K562 (cell line): ENCODE data around the gene FOXD2. TPM values are rescaled to one million over a fixed set of nuclear protein-coding genes. Genes with fewer than 3 reads are reported as not detected.

Source experiments
- L3MBTL2 ChIP-seq: fragments of 450-650 bp; IDR thresholded peaks from 2 replicates; pipeline ENCODE4 v1.6.1; 2016; ENCODE audit warnings: mild to moderate bottlenecking, moderate library complexity
- NFYB ChIP-seq: IDR thresholded peaks from 2 replicates; pipeline ENCODE4 v1.6.1; 2011; ENCODE audit warnings: mild to moderate bottlenecking, moderate library complexity; ENCODE audit not compliant: insufficient read length; ENCODE audit errors: extremely low read depth
- polyA plus RNA-seq, 8 experiments: library from polyadenylated mRNA; depleted of rRNA in 4 of 8; stranded (reverse) in 5 of 8; unstranded in 3 of 8; fragments of >200 nt; fragmentation: Nextera tagmentation in 2 of 8; fragmentation: Illumina TruSeq in 1 of 8; extraction: Ambion mirVana in 2 of 8; extraction: Trizol in 1 of 8; gene quantifications; 2 replicates each; pipeline versions ENCODE4 v1.2.1 to v1.2.3, GENCODE V29; 2011 to 2014; ENCODE audit warnings: inconsistent platforms in 1 of 8, missing spikeins in 1 of 8
- total RNA-seq, 7 experiments: library from RNA; depleted of rRNA in 6 of 7; stranded (reverse); fragments of >200 nt in 6 of 7; fragmentation: Illumina TruSeq in 2 of 7; extraction: Trizol in 2 of 7; gene quantifications; 2 replicates each; pipeline versions ENCODE4 v1.2.1 to v1.2.3, GENCODE V29; 2011 to 2021; ENCODE audit warnings: low replicate concordance in 1 of 7
- TF ChIP-seq, protein P1 (sequence below), 3 experiments: fragments of 200-800 bp in 1 of 3; fragments of 250-450 bp in 1 of 3; fragments of 450-650 bp in 1 of 3; sonication (Bioruptor Pico) in 1 of 3; sonication (Bioruptor generic) in 1 of 3; formaldehyde crosslinking in 1 of 3; IDR thresholded peaks; 2 replicates each; pipeline versions ENCODE4 v1.6.1 to v1.8.0; 2016 to 2022; ENCODE audit warnings: mild to moderate bottlenecking in 2 of 3, missing genetic modification characterization in 2 of 3, missing compliant biosample characterization in 1 of 3, moderate library complexity in 1 of 3

FOXD2 gene
- total and polyA plus RNA-seq, 9 of the 15 experiments (the other 6 are each of a cell fraction or from before 2014, with no cell fraction given) = 0.06 to 1.2 (median 0.22) TPM

DNA sequence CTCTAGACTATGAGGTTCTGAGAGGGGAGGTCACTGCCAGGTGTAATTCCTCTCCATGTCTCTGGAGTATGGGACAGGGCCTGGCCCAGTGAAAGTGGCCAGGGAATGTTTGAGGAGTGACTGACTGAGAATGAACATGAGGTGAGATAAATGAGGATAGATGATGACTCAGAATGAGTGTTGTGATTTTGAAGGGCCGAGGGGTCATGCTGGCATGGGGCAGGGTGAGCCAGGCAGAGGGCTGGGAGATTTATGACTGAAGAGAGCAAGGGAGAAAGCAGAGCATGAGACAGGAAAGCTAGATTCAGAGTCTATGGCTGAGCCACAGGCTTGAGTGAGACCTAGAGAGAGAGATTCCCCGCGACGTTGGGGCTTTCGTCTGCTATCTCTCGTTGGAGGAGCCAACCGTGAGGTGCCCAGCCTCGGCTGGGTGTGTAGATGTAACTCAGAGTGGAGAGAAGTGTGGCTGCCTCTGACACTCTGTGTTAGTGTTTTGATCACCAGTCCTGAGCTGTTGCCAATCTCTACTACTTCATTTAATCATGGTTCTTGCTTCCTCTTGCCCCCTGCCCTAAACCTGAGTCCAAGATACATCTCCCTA is 50.1 kb downstream of the FOXD2 start (continued):
- TF ChIP-seq NFYB (no peak), L3MBTL2 (no peak)
- TF ChIP-seq, protein P1, sequence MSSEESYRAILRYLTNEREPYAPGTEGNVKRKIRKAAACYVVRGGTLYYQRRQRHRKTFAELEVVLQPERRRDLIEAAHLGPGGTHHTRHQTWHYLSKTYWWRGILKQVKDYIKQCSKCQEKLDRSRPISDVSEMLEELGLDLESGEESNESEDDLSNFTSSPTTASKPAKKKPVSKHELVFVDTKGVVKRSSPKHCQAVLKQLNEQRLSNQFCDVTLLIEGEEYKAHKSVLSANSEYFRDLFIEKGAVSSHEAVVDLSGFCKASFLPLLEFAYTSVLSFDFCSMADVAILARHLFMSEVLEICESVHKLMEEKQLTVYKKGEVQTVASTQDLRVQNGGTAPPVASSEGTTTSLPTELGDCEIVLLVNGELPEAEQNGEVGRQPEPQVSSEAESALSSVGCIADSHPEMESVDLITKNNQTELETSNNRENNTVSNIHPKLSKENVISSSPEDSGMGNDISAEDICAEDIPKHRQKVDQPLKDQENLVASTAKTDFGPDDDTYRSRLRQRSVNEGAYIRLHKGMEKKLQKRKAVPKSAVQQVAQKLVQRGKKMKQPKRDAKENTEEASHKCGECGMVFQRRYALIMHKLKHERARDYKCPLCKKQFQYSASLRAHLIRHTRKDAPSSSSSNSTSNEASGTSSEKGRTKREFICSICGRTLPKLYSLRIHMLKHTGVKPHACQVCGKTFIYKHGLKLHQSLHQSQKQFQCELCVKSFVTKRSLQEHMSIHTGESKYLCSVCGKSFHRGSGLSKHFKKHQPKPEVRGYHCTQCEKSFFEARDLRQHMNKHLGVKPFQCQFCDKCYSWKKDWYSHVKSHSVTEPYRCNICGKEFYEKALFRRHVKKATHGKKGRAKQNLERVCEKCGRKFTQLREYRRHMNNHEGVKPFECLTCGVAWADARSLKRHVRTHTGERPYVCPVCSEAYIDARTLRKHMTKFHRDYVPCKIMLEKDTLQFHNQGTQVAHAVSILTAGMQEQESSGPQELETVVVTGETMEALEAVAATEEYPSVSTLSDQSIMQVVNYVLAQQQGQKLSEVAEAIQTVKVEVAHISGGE (CRISPR knock-in tag; IDR thresholded peaks at IDR 0.05) = no peak

Other genes starting within 250 kb of the FOXD2 start
- gene PDZK1IP1, start 248.0 kb upstream of the FOXD2 start, total RNA-seq (2014; rRNA removed) = 0.33 and 0.59 TPM in 2 replicates
- not detected in 2 replicates for gene PDZK1IP1, start 248.0 kb upstream of the FOXD2 start, total RNA-seq (2014; rRNA removed; fragmentation: Illumina TruSeq; extraction: Trizol)
- not detected in 2 replicates for gene PDZK1IP1, start 248.0 kb upstream of the FOXD2 start, total RNA-seq (2015; rRNA removed; fragmentation: Illumina TruSeq; extraction: Trizol)
- 0.33 and 0.49 TPM in 2 replicates for gene PDZK1IP1, start 248.0 kb upstream of the FOXD2 start, total RNA-seq (2021)
- 0.17 and 0.64 TPM in 2 replicates for gene PDZK1IP1, start 248.0 kb upstream of the FOXD2 start, polyA plus RNA-seq (2011; rRNA removed)
- gene PDZK1IP1, start 248.0 kb upstream of the FOXD2 start, polyA plus RNA-seq (2014; fragmentation: Illumina TruSeq; extraction: Trizol) = 0.32 and 0.68 TPM in 2 replicates
- under 1 TPM; 0.45 to 0.55 TPM for gene PDZK1IP1, start 248.0 kb upstream of the FOXD2 start, polyA plus RNA-seq (2014; fragmentation: Nextera tagmentation; extraction: Ambion mirVana)
- gene PDZK1IP1, start 248.0 kb upstream of the FOXD2 start, polyA plus RNA-seq (2014; rRNA removed) = 0.32 and 0.53 TPM in 2 replicates
- gene TAL1, start 205.8 kb upstream of the FOXD2 start, total RNA-seq (2014; rRNA removed) = 59.7 and 103 TPM in 2 replicates
- gene TAL1, start 205.8 kb upstream of the FOXD2 start, total RNA-seq (2014; rRNA removed; fragmentation: Illumina TruSeq; extraction: Trizol) = 67.6 and 79.8 TPM in 2 replicates
- 63.5 and 68.1 TPM in 2 replicates for gene TAL1, start 205.8 kb upstream of the FOXD2 start, total RNA-seq (2015; rRNA removed; fragmentation: Illumina TruSeq; extraction: Trizol)
- 76.5 and 81.3 TPM in 2 replicates for gene TAL1, start 205.8 kb upstream of the FOXD2 start, total RNA-seq (2021)
- 51.1 and 53.3 TPM in 2 replicates for gene TAL1, start 205.8 kb upstream of the FOXD2 start, polyA plus RNA-seq (2011; rRNA removed)
- gene TAL1, start 205.8 kb upstream of the FOXD2 start, polyA plus RNA-seq (2014; fragmentation: Illumina TruSeq; extraction: Trizol) = 72.3 and 106 TPM in 2 replicates
- 10 to 100 TPM; 18.5 to 22.9 TPM for gene TAL1, start 205.8 kb upstream of the FOXD2 start, polyA plus RNA-seq (2014; fragmentation: Nextera tagmentation; extraction: Ambion mirVana)
- gene TAL1, start 205.8 kb upstream of the FOXD2 start, polyA plus RNA-seq (2014; rRNA removed) = 42.7 and 49.5 TPM in 2 replicates
- gene STIL, start 123.9 kb upstream of the FOXD2 start, total RNA-seq (2014; rRNA removed) = 28.8 and 35.7 TPM in 2 replicates
- 56.8 and 67.8 TPM in 2 replicates for gene STIL, start 123.9 kb upstream of the FOXD2 start, total RNA-seq (2014; rRNA removed; fragmentation: Illumina TruSeq; extraction: Trizol)
- 49.7 and 52.0 TPM in 2 replicates for gene STIL, start 123.9 kb upstream of the FOXD2 start, total RNA-seq (2015; rRNA removed; fragmentation: Illumina TruSeq; extraction: Trizol)
- 39.6 and 41.1 TPM in 2 replicates for gene STIL, start 123.9 kb upstream of the FOXD2 start, total RNA-seq (2021)
- 75.0 and 77.4 TPM in 2 replicates for gene STIL, start 123.9 kb upstream of the FOXD2 start, polyA plus RNA-seq (2011; rRNA removed)
- gene STIL, start 123.9 kb upstream of the FOXD2 start, polyA plus RNA-seq (2014; fragmentation: Illumina TruSeq; extraction: Trizol) = 43.4 and 48.1 TPM in 2 replicates
- gene STIL, start 123.9 kb upstream of the FOXD2 start, polyA plus RNA-seq (2014; fragmentation: Nextera tagmentation; extraction: Ambion mirVana) = 10 to 100 TPM; 10.5 to 17.5 TPM
- 31.3 and 33.8 TPM in 2 replicates for gene STIL, start 123.9 kb upstream of the FOXD2 start, polyA plus RNA-seq (2014; rRNA removed)
- gene CMPK1, start 104.3 kb upstream of the FOXD2 start, total RNA-seq (2014; rRNA removed) = 107 TPM in 2 replicates
- gene CMPK1, start 104.3 kb upstream of the FOXD2 start, total RNA-seq (2014; rRNA removed; fragmentation: Illumina TruSeq; extraction: Trizol) = 197 and 229 TPM in 2 replicates
- gene CMPK1, start 104.3 kb upstream of the FOXD2 start, total RNA-seq (2015; rRNA removed; fragmentation: Illumina TruSeq; extraction: Trizol) = 175 and 194 TPM in 2 replicates
- gene CMPK1, start 104.3 kb upstream of the FOXD2 start, total RNA-seq (2021) = 164 and 165 TPM in 2 replicates
- 70.2 and 89.2 TPM in 2 replicates for gene CMPK1, start 104.3 kb upstream of the FOXD2 start, polyA plus RNA-seq (2011; rRNA removed)
- gene CMPK1, start 104.3 kb upstream of the FOXD2 start, polyA plus RNA-seq (2014; fragmentation: Illumina TruSeq; extraction: Trizol) = 169 and 179 TPM in 2 replicates
- gene CMPK1, start 104.3 kb upstream of the FOXD2 start, polyA plus RNA-seq (2014; fragmentation: Nextera tagmentation; extraction: Ambion mirVana) = 10 to 100 TPM; 54.5 to 67.3 TPM
- 116 and 126 TPM in 2 replicates for gene CMPK1, start 104.3 kb upstream of the FOXD2 start, polyA plus RNA-seq (2014; rRNA removed)
- not detected in 2 replicates for gene FOXE3, start 21.8 kb upstream of the FOXD2 start, total RNA-seq (2014; rRNA removed)
- gene FOXE3, start 21.8 kb upstream of the FOXD2 start, total RNA-seq (2014; rRNA removed; fragmentation: Illumina TruSeq; extraction: Trizol) = not detected in 2 replicates
- not detected in 2 replicates for gene FOXE3, start 21.8 kb upstream of the FOXD2 start, total RNA-seq (2015; rRNA removed; fragmentation: Illumina TruSeq; extraction: Trizol)
- not detected in 2 replicates for gene FOXE3, start 21.8 kb upstream of the FOXD2 start, total RNA-seq (2021)
- gene FOXE3, start 21.8 kb upstream of the FOXD2 start, polyA plus RNA-seq (2011; rRNA removed) = not detected in 2 replicates
- not detected in 2 replicates for gene FOXE3, start 21.8 kb upstream of the FOXD2 start, polyA plus RNA-seq (2014; fragmentation: Illumina TruSeq; extraction: Trizol)
- gene FOXE3, start 21.8 kb upstream of the FOXD2 start, polyA plus RNA-seq (2014; fragmentation: Nextera tagmentation; extraction: Ambion mirVana) = not detected
- not detected in 2 replicates for gene FOXE3, start 21.8 kb upstream of the FOXD2 start, polyA plus RNA-seq (2014; rRNA removed)